GM12873 (cell line): ENCODE data around the gene ZDHHC7.

ENCODE experiments used
- CTCF ChIP-seq: IDR thresholded peaks from 2 replicates; pipeline ENCODE4 v1.5.1; 2012; ENCODE audit warnings: low read depth, mild to moderate bottlenecking, moderate library complexity, low read length, control low read depth; ENCODE audit not compliant: insufficient read depth; ENCODE audit errors: missing control alignments

ZDHHC7 gene

GRCh38 chr16:84999857-85000480 is 11.4 kb downstream of the ZDHHC7 start:
- TF ChIP-seq CTCF = no peak

- TF ChIP-seq CTCF = no peak
Observed at GRCh38 chr16:84999200-84999599, 12.1 kb downstream of the ZDHHC7 start.

GRCh38 chr16:84996365-84996764 is 15.0 kb downstream of the ZDHHC7 start:
- TF ChIP-seq CTCF = no peak

- TF ChIP-seq CTCF = no peak
Observed at GRCh38 chr16:84995663-84996062, 15.7 kb downstream of the ZDHHC7 start.

- TF ChIP-seq CTCF = no peak
Observed at GRCh38 chr16:84993926-84994325, 17.4 kb downstream of the ZDHHC7 start.

GRCh38 chr16:84992717-84993075 is 18.6 kb downstream of the ZDHHC7 start:
- no peak for TF ChIP-seq CTCF

GRCh38 chr16:84990782-84991181 is 20.6 kb downstream of the ZDHHC7 start:
- no peak for TF ChIP-seq CTCF
